ENCODE results near the gene PRKCE.

Gene PRKCE

DNA sequence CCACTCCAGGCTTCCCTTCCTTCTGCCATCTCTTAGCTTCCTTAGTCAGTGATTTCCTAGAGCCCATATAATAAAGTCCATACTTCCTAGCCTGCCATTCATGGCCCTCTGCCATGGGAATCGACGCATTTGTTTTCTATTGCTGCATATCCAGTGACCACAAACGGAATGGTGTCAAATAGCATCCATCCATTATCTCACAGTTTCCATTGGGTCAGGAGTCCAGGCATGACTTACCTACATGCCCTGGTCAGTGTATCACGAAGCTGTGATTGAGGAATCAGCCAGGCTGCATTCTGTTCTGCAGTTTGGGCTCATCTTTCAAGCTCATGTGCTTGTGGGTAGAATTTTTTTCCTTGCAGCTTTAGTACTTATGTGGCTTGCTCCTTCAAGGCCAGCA lies 436.0 kb downstream of the PRKCE start:
- H3K4me3 ChIP-seq (ENCODE audit: control insufficient read depth, low read depth, low read length): no peak overlapping the region
- TF ChIP-seq, protein P1, sequence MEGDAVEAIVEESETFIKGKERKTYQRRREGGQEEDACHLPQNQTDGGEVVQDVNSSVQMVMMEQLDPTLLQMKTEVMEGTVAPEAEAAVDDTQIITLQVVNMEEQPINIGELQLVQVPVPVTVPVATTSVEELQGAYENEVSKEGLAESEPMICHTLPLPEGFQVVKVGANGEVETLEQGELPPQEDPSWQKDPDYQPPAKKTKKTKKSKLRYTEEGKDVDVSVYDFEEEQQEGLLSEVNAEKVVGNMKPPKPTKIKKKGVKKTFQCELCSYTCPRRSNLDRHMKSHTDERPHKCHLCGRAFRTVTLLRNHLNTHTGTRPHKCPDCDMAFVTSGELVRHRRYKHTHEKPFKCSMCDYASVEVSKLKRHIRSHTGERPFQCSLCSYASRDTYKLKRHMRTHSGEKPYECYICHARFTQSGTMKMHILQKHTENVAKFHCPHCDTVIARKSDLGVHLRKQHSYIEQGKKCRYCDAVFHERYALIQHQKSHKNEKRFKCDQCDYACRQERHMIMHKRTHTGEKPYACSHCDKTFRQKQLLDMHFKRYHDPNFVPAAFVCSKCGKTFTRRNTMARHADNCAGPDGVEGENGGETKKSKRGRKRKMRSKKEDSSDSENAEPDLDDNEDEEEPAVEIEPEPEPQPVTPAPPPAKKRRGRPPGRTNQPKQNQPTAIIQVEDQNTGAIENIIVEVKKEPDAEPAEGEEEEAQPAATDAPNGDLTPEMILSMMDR (conservative IDR thresholded peaks at IDR 0.05; ENCODE audit: control insufficient read depth, insufficient read depth, low read depth, low read length): no peak
- peak; percentile 34 for DNase-seq (ENCODE audit: low read depth)

DNA sequence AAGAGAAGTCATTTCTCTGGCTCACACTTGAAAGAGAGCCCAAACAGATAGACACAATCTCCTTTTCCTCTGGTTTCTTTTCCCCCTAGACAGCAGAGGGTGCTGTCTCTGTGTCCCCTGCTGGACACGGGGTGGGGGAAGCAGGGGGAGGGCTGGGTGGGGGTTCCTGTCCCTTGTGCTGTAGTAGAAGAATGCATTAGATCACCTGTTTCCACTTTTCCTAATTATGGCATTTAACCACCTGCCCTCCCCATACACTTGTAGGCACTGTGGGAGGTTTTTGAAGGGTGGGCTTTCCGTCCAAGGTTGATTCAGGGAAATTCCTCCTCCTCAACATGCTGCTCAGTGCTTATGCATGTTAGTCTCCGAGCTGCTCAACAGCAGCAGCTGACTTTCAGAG lies 439.5 kb downstream of the PRKCE start:
- TF ChIP-seq, protein P1 (conservative IDR thresholded peaks at IDR 0.05; ENCODE audit: control insufficient read depth, insufficient read depth, low read depth, low read length): peak; percentile 2
- H3K4me3 ChIP-seq (ENCODE audit: control insufficient read depth, low read depth, low read length): no peak overlapping the region
- DNase-seq (ENCODE audit: low read depth): no peak

DNA sequence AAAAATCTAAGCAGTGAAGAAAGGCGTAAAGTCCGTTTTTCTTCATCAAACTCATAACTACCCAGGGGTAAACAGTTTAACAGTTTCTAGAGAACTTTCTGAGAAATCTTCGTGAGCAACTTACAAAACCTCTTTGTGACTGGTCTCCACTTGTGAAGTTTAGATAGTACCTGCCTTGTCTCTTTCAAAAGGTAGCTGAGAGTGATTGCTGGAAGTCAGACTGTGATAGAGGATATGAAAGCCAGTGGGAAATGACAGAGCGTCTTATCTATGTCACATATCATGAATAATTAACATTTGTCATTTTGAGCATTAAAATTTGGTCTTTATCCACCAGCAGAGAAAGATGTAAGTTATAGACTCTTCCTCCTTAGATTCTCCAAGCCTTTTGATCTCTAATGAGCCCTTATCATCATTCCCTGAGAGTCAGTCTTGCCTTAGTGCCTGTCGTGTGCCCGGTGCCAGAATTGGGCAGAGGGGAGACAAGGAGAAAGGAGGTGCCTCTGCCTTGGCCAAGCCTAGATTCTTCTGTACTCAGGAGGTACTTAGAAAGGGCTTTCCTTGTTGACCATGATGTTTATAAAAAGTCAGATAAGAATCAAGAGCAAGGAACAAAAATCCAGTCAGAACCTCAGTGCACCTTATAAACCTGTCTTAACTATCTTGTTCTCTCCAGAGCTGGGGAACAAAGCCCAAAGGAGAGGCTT lies 440.6 kb downstream of the PRKCE start:
- no peak overlapping the region for H3K4me3 ChIP-seq (ENCODE audit: control insufficient read depth, low read depth, low read length)
- TF ChIP-seq, protein P1 (conservative IDR thresholded peaks at IDR 0.05; ENCODE audit: control insufficient read depth, insufficient read depth, low read depth, low read length): no peak
- DNase-seq (ENCODE audit: low read depth): no peak

DNA sequence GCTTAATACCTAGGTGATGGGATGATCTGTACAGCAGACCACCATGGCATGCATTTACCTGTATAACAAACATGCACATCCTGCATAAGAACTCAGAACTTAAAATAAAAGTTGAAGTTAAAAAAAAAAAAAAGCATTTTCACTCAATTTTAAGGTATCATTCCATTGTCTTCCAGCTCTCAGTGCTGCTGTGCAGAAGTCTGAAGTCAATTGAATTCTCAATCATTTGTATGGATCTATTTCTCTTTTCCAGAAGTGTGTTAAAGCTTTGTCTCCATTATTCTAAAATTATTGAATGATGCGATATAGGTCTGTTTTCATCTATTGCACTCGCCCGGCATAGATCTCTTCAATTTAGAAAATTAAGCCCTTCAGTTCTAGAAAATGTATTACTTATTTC lies 443.2 kb downstream of the PRKCE start:
- no peak overlapping the region for H3K4me3 ChIP-seq (ENCODE audit: control insufficient read depth, low read depth, low read length)
- DNase-seq (ENCODE audit: low read depth): no peak
- TF ChIP-seq, protein P1 (conservative IDR thresholded peaks at IDR 0.05; ENCODE audit: control insufficient read depth, insufficient read depth, low read depth, low read length): no peak

DNA sequence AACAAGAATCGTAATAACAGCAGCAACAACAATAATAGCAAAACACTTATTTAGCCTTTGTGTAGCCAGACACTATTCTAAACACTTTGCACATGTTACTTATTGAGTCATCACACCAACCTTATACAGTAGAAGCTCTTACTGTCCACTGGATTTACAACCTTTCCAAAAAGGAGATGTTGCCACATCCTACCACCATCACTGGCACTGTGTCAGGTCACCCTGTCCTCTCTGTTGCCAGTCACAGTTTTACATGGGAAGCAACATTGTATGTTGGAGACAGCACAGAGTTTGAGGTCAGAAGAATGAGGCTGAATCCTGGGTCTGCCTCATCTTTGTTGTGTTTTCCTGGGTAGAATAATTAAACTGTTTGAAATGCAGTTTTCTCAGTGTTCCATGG lies 444.4 kb downstream of the PRKCE start:
- TF ChIP-seq, protein P1 (conservative IDR thresholded peaks at IDR 0.05; ENCODE audit: control insufficient read depth, insufficient read depth, low read depth, low read length): no peak
- H3K4me3 ChIP-seq (ENCODE audit: control insufficient read depth, low read depth, low read length): no peak overlapping the region
- peak; percentile 59 for DNase-seq (ENCODE audit: low read depth)

DNA sequence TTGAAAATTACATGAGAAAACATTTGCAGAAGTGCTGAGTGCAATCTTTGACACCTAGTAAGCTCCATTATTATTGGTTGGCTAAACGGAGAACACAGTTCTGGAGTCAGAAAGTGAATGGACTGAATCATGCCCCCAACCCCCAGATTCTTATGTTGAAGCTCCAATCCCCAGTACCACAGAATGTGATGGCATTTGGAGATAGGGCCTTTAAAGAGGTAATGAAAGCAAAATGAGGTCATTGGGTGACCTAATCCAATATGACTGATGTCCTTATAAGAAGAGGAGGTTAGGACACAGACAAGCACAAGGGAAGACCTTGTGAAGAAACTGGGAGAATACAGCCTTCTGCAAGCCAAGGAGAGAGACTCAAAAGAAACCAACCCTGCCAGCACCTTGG lies 444.8 kb downstream of the PRKCE start:
- TF ChIP-seq, protein P1 (conservative IDR thresholded peaks at IDR 0.05; ENCODE audit: control insufficient read depth, insufficient read depth, low read depth, low read length): no peak
- DNase-seq (ENCODE audit: low read depth): no peak
- H3K4me3 ChIP-seq (ENCODE audit: control insufficient read depth, low read depth, low read length): no peak overlapping the region
